ENCODE measurements around the gene P2RX7.

P2RX7 gene

DNA sequence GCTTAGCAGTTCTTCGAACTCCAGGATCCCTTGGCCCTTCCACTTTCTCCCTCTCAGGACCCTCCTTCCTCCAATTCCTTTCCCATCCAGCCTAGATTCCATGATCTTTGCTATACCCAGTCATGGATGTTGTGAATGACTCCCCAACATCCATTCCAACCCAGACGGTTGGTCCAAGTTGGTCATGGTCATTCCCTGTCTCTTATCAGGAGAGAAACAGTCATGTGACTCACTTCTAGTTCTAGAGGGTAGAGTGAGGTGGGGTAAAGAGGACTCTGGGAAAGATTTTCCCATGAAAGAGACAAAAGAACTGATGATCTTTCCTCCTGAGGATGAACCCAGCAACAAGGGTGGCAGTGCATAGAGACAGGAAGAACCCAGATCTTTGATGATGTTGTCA, 9.2 kb upstream of the P2RX7 start:
- TF ChIP-seq SIN3A (IDR thresholded peaks at IDR 0.05; ENCODE audit: borderline replicate concordance, insufficient read depth, low read length), result no peak
- no peak for TF ChIP-seq FOXP2 (optimal IDR thresholded peaks at IDR 0.05; ENCODE audit: borderline replicate concordance, extremely low read depth, extremely low read length, insufficient read depth)
- TF ChIP-seq, protein P1, sequence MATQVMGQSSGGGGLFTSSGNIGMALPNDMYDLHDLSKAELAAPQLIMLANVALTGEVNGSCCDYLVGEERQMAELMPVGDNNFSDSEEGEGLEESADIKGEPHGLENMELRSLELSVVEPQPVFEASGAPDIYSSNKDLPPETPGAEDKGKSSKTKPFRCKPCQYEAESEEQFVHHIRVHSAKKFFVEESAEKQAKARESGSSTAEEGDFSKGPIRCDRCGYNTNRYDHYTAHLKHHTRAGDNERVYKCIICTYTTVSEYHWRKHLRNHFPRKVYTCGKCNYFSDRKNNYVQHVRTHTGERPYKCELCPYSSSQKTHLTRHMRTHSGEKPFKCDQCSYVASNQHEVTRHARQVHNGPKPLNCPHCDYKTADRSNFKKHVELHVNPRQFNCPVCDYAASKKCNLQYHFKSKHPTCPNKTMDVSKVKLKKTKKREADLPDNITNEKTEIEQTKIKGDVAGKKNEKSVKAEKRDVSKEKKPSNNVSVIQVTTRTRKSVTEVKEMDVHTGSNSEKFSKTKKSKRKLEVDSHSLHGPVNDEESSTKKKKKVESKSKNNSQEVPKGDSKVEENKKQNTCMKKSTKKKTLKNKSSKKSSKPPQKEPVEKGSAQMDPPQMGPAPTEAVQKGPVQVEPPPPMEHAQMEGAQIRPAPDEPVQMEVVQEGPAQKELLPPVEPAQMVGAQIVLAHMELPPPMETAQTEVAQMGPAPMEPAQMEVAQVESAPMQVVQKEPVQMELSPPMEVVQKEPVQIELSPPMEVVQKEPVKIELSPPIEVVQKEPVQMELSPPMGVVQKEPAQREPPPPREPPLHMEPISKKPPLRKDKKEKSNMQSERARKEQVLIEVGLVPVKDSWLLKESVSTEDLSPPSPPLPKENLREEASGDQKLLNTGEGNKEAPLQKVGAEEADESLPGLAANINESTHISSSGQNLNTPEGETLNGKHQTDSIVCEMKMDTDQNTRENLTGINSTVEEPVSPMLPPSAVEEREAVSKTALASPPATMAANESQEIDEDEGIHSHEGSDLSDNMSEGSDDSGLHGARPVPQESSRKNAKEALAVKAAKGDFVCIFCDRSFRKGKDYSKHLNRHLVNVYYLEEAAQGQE (IDR thresholded peaks at IDR 0.05; ENCODE audit: insufficient read depth in 1 of 2, low read depth in 2 of 2, low read length in 2 of 2), result no peak
- TF ChIP-seq TAF1 (IDR thresholded peaks at IDR 0.05; ENCODE audit: borderline replicate concordance, insufficient read depth, low read length), result no peak
- no peak for TF ChIP-seq POLR2AphosphoS5 (IDR thresholded peaks at IDR 0.05; ENCODE audit: low read depth, low read length)

DNA sequence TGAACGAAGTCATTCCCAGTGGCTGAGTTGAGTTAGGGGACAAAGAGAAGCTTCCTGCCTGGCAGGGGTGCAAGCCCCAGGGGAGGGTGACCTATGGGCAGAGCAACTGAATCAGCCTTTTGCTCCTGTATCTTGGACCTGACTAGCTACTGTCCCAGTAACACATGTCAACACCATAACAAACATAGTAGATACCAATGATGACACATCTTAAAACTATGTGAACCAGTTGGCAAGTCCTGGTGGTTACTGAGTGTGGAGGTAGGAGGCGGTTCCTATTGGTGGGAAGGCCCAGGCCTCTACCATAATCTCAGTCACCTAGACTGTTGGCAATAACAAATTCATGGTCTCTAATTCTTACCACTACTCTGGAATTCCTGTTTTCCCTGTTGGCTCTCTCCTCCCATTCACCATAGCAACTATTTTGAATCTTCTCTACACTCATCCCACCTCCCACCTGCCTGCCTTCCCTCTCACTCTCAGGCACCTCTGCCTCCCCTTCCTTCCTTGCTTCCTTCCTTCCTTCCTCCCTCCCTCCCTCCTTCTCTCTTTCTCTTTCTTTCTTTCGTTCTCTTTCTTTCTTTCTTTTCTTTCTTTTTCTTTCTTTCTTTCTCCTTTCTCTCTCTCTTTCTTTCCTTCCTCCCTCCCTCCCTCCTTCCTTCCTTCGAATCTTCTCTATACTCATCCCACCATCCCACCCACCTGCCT, 8.1 kb upstream of the P2RX7 start:
- TF ChIP-seq POLR2AphosphoS5 (IDR thresholded peaks at IDR 0.05; ENCODE audit: low read depth, low read length) (no peak), FOXP2 (optimal IDR thresholded peaks at IDR 0.05; ENCODE audit: borderline replicate concordance, extremely low read depth, extremely low read length, insufficient read depth) (no peak), SIN3A (IDR thresholded peaks at IDR 0.05; ENCODE audit: borderline replicate concordance, insufficient read depth, low read length) (no peak), TAF1 (IDR thresholded peaks at IDR 0.05; ENCODE audit: borderline replicate concordance, insufficient read depth, low read length) (no peak)
- TF ChIP-seq, protein P1 (IDR thresholded peaks at IDR 0.05; ENCODE audit: insufficient read depth in 1 of 2, low read depth in 2 of 2, low read length in 2 of 2), result no peak

DNA sequence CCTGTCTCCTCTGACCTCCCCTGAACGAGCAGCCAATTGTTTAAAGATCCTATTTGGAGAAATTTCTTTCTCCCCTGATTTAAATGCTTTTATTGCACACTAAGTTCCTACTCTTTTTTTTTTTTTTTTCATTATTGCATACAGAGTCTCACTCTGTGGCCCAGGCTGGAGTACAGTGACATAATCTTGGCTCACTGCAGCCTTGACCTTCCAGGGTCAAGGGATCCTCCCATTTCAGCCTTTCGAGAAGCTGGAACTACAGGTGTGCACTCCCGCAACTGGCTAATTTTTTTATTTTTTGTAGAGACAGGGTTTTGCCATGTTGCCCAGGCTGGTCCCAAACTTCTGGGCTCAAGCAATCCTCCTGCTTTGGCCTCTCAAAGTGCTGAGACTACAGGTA, 5.2 kb upstream of the P2RX7 start:
- TF ChIP-seq SIN3A (IDR thresholded peaks at IDR 0.05; ENCODE audit: borderline replicate concordance, insufficient read depth, low read length) (no peak), FOXP2 (optimal IDR thresholded peaks at IDR 0.05; ENCODE audit: borderline replicate concordance, extremely low read depth, extremely low read length, insufficient read depth) (no peak)

DNA sequence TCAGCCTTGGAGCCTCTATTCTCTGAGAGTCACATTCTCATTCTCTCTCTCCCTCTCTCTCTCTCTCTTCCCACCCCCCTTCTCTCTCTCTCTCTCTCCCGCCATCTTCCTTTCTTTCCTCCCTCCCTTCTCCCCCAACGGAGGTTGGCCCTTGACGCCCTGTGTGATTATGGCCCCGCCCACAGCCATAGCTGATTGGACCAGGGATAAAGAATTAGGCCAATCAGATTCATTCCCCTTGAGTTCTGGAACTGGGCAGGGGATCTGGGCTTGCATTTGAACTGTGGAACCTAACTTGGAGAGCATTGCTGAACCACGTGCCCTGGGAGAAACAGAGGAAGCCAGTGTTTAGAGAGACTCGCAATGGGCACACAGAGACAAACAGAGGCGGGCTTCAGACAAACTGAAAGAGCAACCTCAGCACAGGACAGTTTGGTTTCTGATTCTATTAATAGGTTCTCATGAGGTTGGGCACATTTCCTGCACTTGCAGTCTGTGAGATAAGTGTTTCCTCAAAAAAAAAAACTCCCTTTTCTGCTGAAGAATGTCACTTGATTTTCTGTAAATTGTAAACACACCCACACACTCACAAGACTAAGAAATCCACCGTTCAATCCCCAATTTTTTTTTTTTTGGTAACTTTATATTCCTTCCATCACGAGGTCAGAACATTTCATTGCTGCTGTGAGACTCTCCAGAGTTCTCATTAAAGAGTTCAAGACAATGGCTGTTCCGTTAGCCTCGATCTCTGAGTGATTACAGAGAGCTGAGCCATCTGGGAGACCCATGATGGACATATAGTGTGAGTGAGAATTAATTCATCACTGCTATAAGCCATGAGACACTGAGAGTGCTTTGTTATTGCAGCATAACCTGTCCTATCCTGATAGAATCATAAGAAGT, 3.5 kb upstream of the P2RX7 start:
- TF ChIP-seq, protein P1 (IDR thresholded peaks at IDR 0.05; ENCODE audit: insufficient read depth in 1 of 2, low read depth in 2 of 2, low read length in 2 of 2), result no peak
- TF ChIP-seq SIN3A (IDR thresholded peaks at IDR 0.05; ENCODE audit: borderline replicate concordance, insufficient read depth, low read length) (no peak), POLR2AphosphoS5 (IDR thresholded peaks at IDR 0.05; ENCODE audit: low read depth, low read length) (no peak), TAF1 (IDR thresholded peaks at IDR 0.05; ENCODE audit: borderline replicate concordance, insufficient read depth, low read length) (peak; percentile 24; the same call in 1 of the 2 replicates), FOXP2 (optimal IDR thresholded peaks at IDR 0.05; ENCODE audit: borderline replicate concordance, extremely low read depth, extremely low read length, insufficient read depth) (no peak)

DNA sequence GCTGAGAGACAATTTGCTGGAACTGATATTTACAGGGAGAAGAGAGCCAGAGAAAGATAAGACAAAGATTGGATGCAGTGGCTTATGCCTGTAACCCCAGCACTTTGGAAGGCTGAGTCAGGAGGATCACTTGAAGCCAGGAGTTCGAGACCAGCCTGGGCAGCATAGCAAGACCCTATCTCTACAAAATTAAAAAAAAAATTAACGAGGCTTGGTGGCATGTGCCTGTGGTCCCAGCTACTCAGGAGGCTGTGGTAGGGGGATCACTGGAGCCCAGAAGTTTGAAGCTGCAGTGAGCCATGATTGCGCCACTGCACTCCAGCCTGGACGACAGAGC, 2.9 kb upstream of the P2RX7 start:
- TF ChIP-seq POLR2AphosphoS5 (IDR thresholded peaks at IDR 0.05; ENCODE audit: low read depth, low read length) (no peak), SIN3A (IDR thresholded peaks at IDR 0.05; ENCODE audit: borderline replicate concordance, insufficient read depth, low read length) (no peak), FOXP2 (optimal IDR thresholded peaks at IDR 0.05; ENCODE audit: borderline replicate concordance, extremely low read depth, extremely low read length, insufficient read depth) (no peak), TAF1 (IDR thresholded peaks at IDR 0.05; ENCODE audit: borderline replicate concordance, insufficient read depth, low read length) (no peak)
- TF ChIP-seq, protein P1 (IDR thresholded peaks at IDR 0.05; ENCODE audit: insufficient read depth in 1 of 2, low read depth in 2 of 2, low read length in 2 of 2), result no peak
